Measurements from ENCODE around the gene FHIP1A. TPM values are rescaled to one million over a fixed set of nuclear protein-coding genes. Genes with fewer than 3 reads are reported as not detected.

FHIP1A gene
- polyA plus RNA-seq, 1 of the 3 experiments (the other 2 are of a cell fraction): 1.3 TPM

DNA sequence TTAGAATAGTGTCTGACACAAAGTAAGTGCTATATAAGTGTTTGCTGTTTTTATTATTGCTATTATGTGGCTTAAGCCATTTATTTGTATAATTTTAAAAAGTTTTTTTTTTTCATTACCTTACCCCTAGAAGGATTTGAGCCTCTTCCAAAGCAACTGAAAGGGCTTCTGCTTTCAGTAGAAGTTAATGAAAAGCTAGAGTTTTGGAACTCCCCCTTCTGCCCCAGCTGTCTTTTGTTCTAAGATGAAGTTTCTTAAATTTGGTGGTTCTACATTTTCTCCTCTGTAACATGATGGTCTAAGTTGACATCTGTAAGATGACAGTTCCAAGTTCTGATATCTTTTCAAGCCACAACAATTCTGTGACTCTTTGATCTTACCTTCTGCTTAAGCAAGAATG, 30.3 kb downstream of the FHIP1A start:
- no peak overlapping the region for H3K27ac ChIP-seq (ENCODE audit: low read depth in 2 of 2, low read length in 1 of 2)
- POLR2A ChIA-PET: no interaction called here
- CTCF ChIA-PET: no interaction called here

GRCh38 chr4:151442002-151442401, 33.0 kb downstream of the FHIP1A start:
- Histone ChIP-seq H3K4me3 (ENCODE audit: low read depth in 2 of 2, low read length in 1 of 2) (no peak overlapping the region), H3F3A (replicated peaks; ENCODE audit: insufficient read depth) (no peaks in the 10 kb centered on the region), H2AFZ (ENCODE audit: low read depth) (no peak overlapping the region), H3K9me2 (no peaks in the 10 kb centered on the region), H3K4me1 (ENCODE audit: control insufficient read depth in 1 of 2, insufficient read depth in 2 of 2, low read depth in 1 of 2, low read length in 1 of 2) (no peaks in the 10 kb centered on the region), H3K79me2 (ENCODE audit: insufficient read depth) (no peaks in the 10 kb centered on the region), H3K36me3 (replicated peaks in 1 of 2; ENCODE audit: control insufficient read depth in 1 of 2, insufficient read depth in 2 of 2, low read length in 1 of 2) (no peaks in the 10 kb centered on the region), H3K4me2 (no peak overlapping the region), H3K27me3 (ENCODE audit: insufficient read depth) (no peaks in the 10 kb centered on the region), H3K9me3 (no peaks in the 10 kb centered on the region), H3K9ac (no peak overlapping the region), H3K27ac (ENCODE audit: low read depth in 2 of 2, low read length in 1 of 2) (no peak overlapping the region), H4K20me1 (ENCODE audit: insufficient read depth) (no peaks in the 10 kb centered on the region)
- CTCF ChIA-PET: no interaction called here
- TF ChIP-seq, protein P1, sequence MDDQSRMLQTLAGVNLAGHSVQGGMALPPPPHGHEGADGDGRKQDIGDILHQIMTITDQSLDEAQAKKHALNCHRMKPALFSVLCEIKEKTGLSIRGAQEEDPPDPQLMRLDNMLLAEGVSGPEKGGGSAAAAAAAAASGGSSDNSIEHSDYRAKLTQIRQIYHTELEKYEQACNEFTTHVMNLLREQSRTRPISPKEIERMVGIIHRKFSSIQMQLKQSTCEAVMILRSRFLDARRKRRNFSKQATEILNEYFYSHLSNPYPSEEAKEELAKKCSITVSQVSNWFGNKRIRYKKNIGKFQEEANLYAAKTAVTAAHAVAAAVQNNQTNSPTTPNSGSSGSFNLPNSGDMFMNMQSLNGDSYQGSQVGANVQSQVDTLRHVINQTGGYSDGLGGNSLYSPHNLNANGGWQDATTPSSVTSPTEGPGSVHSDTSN (IDR thresholded peaks at IDR 0.05): no peak
- TF ChIP-seq FOSL2 (IDR thresholded peaks at IDR 0.05; ENCODE audit: borderline replicate concordance, low read depth) (no peak), POLR2AphosphoS5 (IDR thresholded peaks at IDR 0.05; ENCODE audit: low read depth, low read length) (no peak)
- 94% methylated on average over 2 of the region's 2 CpGs for WGBS (ENCODE audit: low lambda C conversion rate)
- POLR2A ChIA-PET: interaction anchor here (0.6 kb wide), 1 partner anchor 101 kb away, joined by 6 read pairs; no protein-coding TSS in a partner anchor
- no peak for DNase-seq

More for the DNA sequence above, 30.3 kb downstream of the FHIP1A start:
- Histone ChIP-seq H3K9me3 (no peaks in the 10 kb centered on the region), H3K4me3 (ENCODE audit: low read depth in 2 of 2, low read length in 1 of 2) (no peak overlapping the region), H3K4me1 (ENCODE audit: control insufficient read depth in 1 of 2, insufficient read depth in 2 of 2, low read depth in 1 of 2, low read length in 1 of 2) (peaks cover 0 to 4% of the 10 kb centered on the region in 2 experiments; a peak in 2 of 4 replicates), H3K79me2 (ENCODE audit: insufficient read depth) (no peaks in the 10 kb centered on the region), H3K9me2 (no peaks in the 10 kb centered on the region), H3K9ac (no peak overlapping the region), H3K36me3 (replicated peaks in 1 of 2; ENCODE audit: control insufficient read depth in 1 of 2, insufficient read depth in 2 of 2, low read length in 1 of 2) (no peaks in the 10 kb centered on the region), H3F3A (replicated peaks; ENCODE audit: insufficient read depth) (peaks cover 22% of the 10 kb centered on the region), H3K27me3 (ENCODE audit: insufficient read depth) (no peaks in the 10 kb centered on the region), H3K4me2 (no peak overlapping the region), H2AFZ (ENCODE audit: low read depth) (no peak overlapping the region), H4K20me1 (ENCODE audit: insufficient read depth) (no peaks in the 10 kb centered on the region)
- TF ChIP-seq RCOR1 (IDR thresholded peaks at IDR 0.05; ENCODE audit: low read length): no peak
- no peak for TF ChIP-seq GATA2 (CRISPR knock-in tag; IDR thresholded peaks at IDR 0.05)
- no peak for TF ChIP-seq EP300 (IDR thresholded peaks at IDR 0.05; ENCODE audit: borderline replicate concordance in 1 of 2, low read depth in 1 of 2, low read length in 1 of 2)
- TF ChIP-seq, protein P2, sequence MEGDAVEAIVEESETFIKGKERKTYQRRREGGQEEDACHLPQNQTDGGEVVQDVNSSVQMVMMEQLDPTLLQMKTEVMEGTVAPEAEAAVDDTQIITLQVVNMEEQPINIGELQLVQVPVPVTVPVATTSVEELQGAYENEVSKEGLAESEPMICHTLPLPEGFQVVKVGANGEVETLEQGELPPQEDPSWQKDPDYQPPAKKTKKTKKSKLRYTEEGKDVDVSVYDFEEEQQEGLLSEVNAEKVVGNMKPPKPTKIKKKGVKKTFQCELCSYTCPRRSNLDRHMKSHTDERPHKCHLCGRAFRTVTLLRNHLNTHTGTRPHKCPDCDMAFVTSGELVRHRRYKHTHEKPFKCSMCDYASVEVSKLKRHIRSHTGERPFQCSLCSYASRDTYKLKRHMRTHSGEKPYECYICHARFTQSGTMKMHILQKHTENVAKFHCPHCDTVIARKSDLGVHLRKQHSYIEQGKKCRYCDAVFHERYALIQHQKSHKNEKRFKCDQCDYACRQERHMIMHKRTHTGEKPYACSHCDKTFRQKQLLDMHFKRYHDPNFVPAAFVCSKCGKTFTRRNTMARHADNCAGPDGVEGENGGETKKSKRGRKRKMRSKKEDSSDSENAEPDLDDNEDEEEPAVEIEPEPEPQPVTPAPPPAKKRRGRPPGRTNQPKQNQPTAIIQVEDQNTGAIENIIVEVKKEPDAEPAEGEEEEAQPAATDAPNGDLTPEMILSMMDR (IDR thresholded peaks at IDR 0.05): no peak
- TF ChIP-seq MXI1 (IDR thresholded peaks at IDR 0.05; ENCODE audit: low read depth, low read length): no peak
- no peak for TF ChIP-seq TAF1 (IDR thresholded peaks at IDR 0.05; ENCODE audit: borderline replicate concordance, low read depth, low read length)
- no peak for TF ChIP-seq FOXJ3 (CRISPR knock-in tag; IDR thresholded peaks at IDR 0.05)
- TF ChIP-seq TCF12 (IDR thresholded peaks at IDR 0.05): no peak
- TF ChIP-seq EZH2phosphoT487 (IDR thresholded peaks at IDR 0.05; ENCODE audit: borderline replicate concordance, low read depth): no peak
- no peak for TF ChIP-seq GABPA (IDR thresholded peaks at IDR 0.05; ENCODE audit: low read depth)
- TF ChIP-seq YY1 (IDR thresholded peaks at IDR 0.05; ENCODE audit: low read depth): no peak
- TF ChIP-seq NFIC (IDR thresholded peaks at IDR 0.05; ENCODE audit: borderline replicate concordance): no peak
- TF ChIP-seq RFX5 (IDR thresholded peaks at IDR 0.05; ENCODE audit: low read length): no peak
- no peak for TF ChIP-seq NRF1 (IDR thresholded peaks at IDR 0.05; ENCODE audit: low read depth, low read length)
- TF ChIP-seq RAD21 (IDR thresholded peaks at IDR 0.05; ENCODE audit: low read length): no peak
- no peak for TF ChIP-seq CHD2 (IDR thresholded peaks at IDR 0.05; ENCODE audit: low read length, partially characterized antibody)
- no peak for TF ChIP-seq USF1 (IDR thresholded peaks at IDR 0.05; ENCODE audit: borderline replicate concordance, low read depth)
- DNase-seq: no peak

All from SK-N-SH (cell line).